Suprapubic skin (tissue), 4 donors: ENCODE results near the gene CELA3A.
"Not testable (repeated sequence)": the region's sequence is repeated elsewhere in the genome, so short reads cannot be mapped to it uniquely, and the experiment has no call there.

ENCODE experiments used
- CTCF ChIP-seq, 2 donors: fragments of 200-600 bp in 1 of 2; fragments of 450-650 bp in 1 of 2; sonication (generic) in 1 of 2; IDR thresholded peaks; one replicate each; pipeline ENCODE4 v1.5.1; 2016 to 2019; ENCODE audit warnings: antibody characterized with exemption in 2 of 2, mild to moderate bottlenecking in 1 of 2, moderate library complexity in 1 of 2
- EP300 ChIP-seq: sonication (generic); formaldehyde crosslinking; IDR thresholded peaks from one replicate; pipeline ENCODE4 v1.6.1; 2017; ENCODE audit warnings: antibody characterized with exemption
- POLR2A ChIP-seq, 2 donors: fragments of 450-650 bp; IDR thresholded peaks; one replicate each; pipeline ENCODE4 v1.6.1; 2017; ENCODE audit warnings: antibody characterized with exemption in 2 of 2, mild to moderate bottlenecking in 2 of 2, moderate library complexity in 2 of 2
- POLR2AphosphoS5 ChIP-seq, 3 donors: sonication (generic); formaldehyde crosslinking; IDR thresholded peaks; one replicate each; pipeline ENCODE4 v1.6.1; 2017; ENCODE audit warnings: antibody characterized with exemption in 3 of 3

DNA sequence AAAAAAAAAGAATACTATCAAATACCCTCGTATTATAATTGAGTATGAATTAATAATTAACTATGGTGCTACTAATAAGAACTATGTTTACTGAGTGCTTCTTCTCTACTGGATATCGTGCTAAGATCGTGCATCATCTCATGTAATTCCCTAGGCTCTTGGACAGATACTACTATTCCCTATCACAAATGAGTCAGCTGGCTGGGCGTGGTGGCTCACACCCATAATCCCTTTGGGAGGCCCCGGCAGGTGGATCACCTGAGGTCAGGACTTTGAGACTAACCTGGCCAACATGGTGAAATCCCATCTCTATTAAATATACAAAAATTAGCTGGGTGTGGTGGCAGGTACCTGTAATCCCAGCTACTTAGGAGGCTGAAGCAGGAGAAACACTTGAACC, 15.6 kb upstream of the CELA3A start:
- TF ChIP-seq CTCF (IDR thresholded peaks at IDR 0.05); POLR2AphosphoS5 (IDR thresholded peaks at IDR 0.05); EP300; POLR2A (IDR thresholded peaks at IDR 0.05): not testable (repeated sequence)
